HuH-7 (cell line): ENCODE data around the gene PTPRM.

Experiments
- DNase-seq: peaks from one replicate; pipeline ENCODE4 v3.0.0; 2011; ENCODE audit warnings: low spot score

PTPRM gene

GRCh38 chr18:7566567-7567473 is at the start of gene PTPRM:
PTPRM (plus strand) TSS chr18:7567316; CDS start chr18:7567819, 503 bp downstream.
- peak; percentile 69 for DNase-seq

GRCh38 chr18:7517852-7518251 is 49.3 kb upstream of the PTPRM start:
- no peak for DNase-seq

- DNase-seq, result no peak
Observed at GRCh38 chr18:7520200-7520785, 46.8 kb upstream of the PTPRM start.

- no peak for DNase-seq
Observed at GRCh38 chr18:7521226-7521856, 45.8 kb upstream of the PTPRM start.

DNA sequence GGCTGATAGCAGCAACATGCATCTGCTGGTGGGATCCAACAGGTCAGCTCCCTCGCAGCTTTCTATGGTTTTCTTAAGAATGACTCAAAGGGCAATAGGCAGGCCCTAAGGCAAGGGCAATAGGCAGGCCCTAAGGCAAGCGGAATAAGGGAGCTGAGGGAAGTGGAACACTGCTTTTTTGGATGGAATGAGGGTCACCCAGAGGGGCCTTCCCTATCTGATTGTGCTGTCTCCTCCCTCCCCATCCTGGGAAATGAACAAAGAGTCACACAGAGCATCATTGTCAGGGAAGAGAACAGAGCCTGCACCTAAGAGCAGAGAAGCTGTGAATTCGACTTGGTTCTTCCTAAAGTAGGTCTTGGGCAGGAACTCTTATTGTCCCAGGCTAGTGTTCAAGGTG is 43.3 kb upstream of the PTPRM start:
- no peak for DNase-seq

GRCh38 chr18:7524786-7525185 is 42.3 kb upstream of the PTPRM start:
- DNase-seq, result no peak

DNA sequence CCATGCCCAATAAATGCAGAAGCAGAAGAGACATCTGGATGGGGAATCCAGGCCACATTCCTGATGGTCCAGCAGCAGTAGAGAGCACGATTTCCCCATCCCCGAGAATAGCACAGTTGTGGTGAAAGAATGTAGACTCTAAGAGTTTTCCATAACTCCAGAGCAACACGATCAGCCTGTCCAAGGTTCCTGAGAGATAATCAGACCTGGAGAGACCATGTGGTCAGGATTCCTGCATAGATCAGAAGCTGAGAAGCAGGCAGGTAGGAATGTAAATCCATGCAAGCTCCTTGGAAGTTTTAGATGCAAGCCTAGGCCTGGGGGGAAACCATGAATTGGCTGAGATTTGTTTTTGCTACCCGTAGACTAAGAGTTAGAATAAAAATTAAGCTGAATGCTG is 34.2 kb upstream of the PTPRM start:
- no peak for DNase-seq

DNA sequence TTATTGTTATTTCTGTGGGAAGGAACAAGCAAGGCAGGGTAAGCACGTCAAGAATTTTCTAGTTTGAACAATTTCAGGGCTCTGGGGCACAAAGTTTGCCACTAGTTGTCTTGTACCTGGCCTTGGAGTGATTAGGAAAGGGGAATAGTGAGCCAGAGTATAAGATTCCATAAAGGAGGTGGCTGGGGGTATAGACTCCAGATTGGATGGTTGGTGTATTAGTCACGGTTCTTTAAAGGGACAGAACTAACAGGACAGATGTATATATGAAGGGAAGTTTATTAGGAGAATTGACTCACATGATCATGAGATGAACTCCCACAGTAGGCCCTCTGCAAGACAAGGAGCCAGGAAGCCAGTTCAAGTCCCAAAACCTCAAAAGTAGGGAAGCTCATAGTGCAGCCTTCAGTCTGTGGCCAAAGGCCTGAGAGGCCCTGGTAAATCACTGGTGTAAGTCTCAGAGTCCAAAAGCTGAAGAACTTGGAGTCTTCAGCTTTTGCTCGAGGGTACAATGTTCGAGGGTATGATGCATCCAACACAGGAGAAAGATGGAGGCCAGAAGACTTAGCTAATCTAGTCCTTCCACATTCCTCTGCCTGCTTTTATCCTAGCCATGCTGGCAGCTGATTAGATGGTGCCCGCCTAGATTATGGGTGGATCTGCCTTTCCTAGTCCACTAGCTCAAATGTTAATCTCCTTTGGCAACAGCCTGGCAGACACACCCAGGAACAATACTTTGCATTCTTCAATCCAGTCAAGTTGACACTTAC is 31.5 kb upstream of the PTPRM start:
- no peak for DNase-seq

- no peak for DNase-seq
Observed at GRCh38 chr18:7537145-7537544, 30.0 kb upstream of the PTPRM start.

DNA sequence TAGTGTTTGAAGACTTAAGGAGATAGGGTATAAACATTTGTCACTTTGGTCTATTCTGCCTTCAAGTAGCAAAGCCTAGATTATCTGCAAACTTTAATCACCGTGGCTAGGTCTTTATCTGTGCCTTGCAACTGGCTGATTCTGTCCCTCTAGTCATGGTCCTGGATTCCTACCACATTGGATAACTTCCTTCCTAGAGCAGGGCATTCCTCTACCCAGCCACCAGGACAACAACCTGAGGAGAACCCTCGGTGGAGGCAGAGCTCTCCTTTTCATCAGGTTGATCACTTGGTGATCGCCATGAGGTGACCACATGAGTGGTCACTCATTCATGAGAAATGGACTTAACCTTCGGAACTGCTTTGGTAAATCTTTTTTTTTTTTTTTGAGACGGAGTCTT is 25.3 kb upstream of the PTPRM start:
- DNase-seq, result no peak

GRCh38 chr18:7544686-7545085 is 22.4 kb upstream of the PTPRM start:
- no peak for DNase-seq

- DNase-seq, result no peak
Observed at GRCh38 chr18:7545734-7546133, 21.4 kb upstream of the PTPRM start.

- no peak for DNase-seq
Observed at GRCh38 chr18:7548221-7548620, 18.9 kb upstream of the PTPRM start.

GRCh38 chr18:7548721-7549120 is 18.4 kb upstream of the PTPRM start:
- no peak for DNase-seq

- DNase-seq, result no peak
Observed at GRCh38 chr18:7557973-7558372, 9.1 kb upstream of the PTPRM start.

GRCh38 chr18:7558769-7559168 is 8.3 kb upstream of the PTPRM start:
- no peak for DNase-seq

GRCh38 chr18:7559709-7560319 is 7.3 kb upstream of the PTPRM start:
- no peak for DNase-seq

- DNase-seq, result no peak
Observed at GRCh38 chr18:7561909-7562460, 5.1 kb upstream of the PTPRM start.

DNA sequence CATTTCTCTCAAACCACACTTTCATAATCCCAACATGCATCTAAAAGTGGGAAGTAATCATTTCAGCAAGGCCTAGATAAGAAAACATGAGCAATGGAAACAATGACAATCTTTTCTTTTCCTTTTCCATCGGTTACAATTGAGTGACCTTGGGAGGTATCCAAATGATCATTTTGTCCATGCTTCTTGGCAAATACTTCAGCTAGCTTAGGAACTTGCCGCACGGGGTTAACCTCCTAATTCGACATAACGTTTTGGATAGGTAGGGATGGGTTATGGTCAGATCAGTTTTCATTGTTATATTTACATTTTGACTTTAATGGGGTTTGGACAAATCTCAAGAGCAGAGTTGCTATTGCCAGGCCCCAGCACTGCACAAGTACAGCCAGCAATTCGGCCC is 4.6 kb upstream of the PTPRM start:
- DNase-seq, result no peak

DNA sequence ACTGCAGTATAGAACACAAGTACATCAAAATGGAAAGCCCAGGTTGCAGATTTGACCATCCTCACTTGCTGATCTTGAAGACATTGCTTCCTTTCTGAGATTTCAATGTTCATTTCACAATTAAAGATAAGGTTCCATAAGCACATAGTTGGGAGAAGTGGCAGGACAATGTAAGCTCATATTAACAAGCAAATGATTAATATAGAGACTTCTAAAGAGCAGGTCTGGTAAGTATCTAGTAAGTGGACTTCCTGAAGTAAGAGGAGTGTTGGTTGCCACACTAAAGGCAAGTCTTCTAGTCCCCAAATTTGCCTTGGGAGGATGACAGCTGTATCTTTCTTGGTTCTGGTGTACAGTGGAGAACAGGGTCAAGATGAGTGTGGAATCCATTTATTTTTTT is 1.4 kb upstream of the PTPRM start:
- DNase-seq, result no peak

GRCh38 chr18:7566244-7566566 is 911 bp upstream of the PTPRM start:
- no peak for DNase-seq
